HFFc6 (cell line): ENCODE results near the gene RIMS4. TPM values are rescaled to one million over a fixed set of nuclear protein-coding genes. Genes with fewer than 3 reads are reported as not detected.

Source experiments
- DNase-seq: peaks from one replicate; pipeline ENCODE4 v3.0.0-alpha.2; 2018
- H3K27ac Mint-ChIP-seq: 2 replicates; pipeline ENCODE4 v1.8.0; 2020; ENCODE audit warnings: mild to moderate bottlenecking, mixed read lengths
- H3K27me3 Mint-ChIP-seq: 2 replicates; pipeline ENCODE4 v1.8.0; 2021; ENCODE audit warnings: mild to moderate bottlenecking, moderate library complexity, mixed read lengths; ENCODE audit not compliant: insufficient read depth
- H3K36me3 Mint-ChIP-seq: 2 replicates; pipeline ENCODE4 v1.8.0; 2021; ENCODE audit warnings: low read depth, mixed read lengths
- H3K4me1 Mint-ChIP-seq: 2 replicates; pipeline ENCODE4 v1.8.0; 2020; ENCODE audit warnings: low read depth, mixed read lengths
- H3K4me3 Mint-ChIP-seq: 2 replicates; pipeline ENCODE4 v1.8.0; 2020; ENCODE audit warnings: mild to moderate bottlenecking, moderate library complexity, mixed read lengths
- H3K9me3 Mint-ChIP-seq: 2 replicates; pipeline ENCODE4 v1.8.0; 2020; ENCODE audit warnings: mild to moderate bottlenecking, mixed read lengths
- total RNA-seq, 6 experiments: library from RNA; stranded (reverse); fragmentation: NEBNext Ultra II Directional; extraction: Animal tissue kit (Norgen Biotek cat#: 25700); gene quantifications; 2 replicates in 1 of 6; 3 replicates in 5 of 6; pipeline ENCODE4 v1.2.3, GENCODE V29; 2021
- TF ChIP-seq, protein P1 (sequence below): fragments of 200-600 bp; sonication (generic); IDR thresholded peaks from 2 replicates; pipeline ENCODE4 v1.5.0; 2021; ENCODE audit warnings: antibody characterized with exemption, mild to moderate bottlenecking

Gene RIMS4
- total RNA-seq, 6 experiments from 2014 or later = not detected

DNA sequence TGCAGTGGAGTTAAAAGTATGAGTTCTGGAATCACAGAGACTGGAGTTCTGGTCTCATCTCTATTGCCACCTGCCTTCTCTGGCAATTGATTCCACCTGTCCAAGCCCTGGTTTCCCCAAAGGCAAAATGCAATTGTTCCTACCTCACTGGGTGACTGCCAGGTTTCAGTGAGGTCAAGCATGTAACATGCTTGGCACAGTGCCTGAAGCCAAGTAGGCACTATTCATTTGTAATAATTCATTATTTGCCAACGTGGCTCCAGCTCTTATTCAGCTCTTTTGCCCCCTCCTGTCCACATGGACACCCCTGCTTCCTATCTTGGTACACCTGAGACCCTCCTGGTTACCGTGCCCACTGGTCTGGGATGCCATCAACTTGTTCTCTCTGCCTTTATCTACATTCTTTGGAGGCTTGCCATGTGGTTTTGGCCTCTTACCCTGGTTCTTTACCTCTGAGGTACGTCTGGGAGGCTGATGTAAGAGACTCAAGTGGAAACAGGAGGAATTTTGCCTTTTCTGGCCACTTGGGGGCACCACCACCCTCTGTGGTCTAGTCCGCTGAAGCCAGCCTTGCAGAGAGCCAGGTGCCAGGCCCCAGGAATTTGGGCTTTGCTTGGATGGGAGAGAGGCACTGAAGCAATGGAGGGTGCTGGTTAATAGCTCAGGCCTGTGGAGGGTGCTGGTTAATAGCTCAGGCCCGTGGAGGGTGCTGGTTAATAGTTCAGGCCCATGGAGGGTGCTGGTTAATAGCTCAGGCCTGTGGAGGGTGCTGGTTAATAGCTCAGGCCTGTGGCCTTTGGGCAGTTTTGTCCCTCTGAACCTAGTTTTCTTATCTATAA lies 63.0 kb downstream of the RIMS4 start:
- H3K9me3 Mint-ChIP-seq = no peaks in the 10 kb centered on the region
- DNase-seq = peak; percentile 47
- H3K27me3 Mint-ChIP-seq = peaks cover 16% of the 10 kb centered on the region
- no peak overlapping the region for H3K4me3 Mint-ChIP-seq
- H3K36me3 Mint-ChIP-seq = no peaks in the 10 kb centered on the region
- peaks cover 6% of the 10 kb centered on the region; the same call in 1 of the 2 replicates for H3K4me1 Mint-ChIP-seq
- TF ChIP-seq, protein P1, sequence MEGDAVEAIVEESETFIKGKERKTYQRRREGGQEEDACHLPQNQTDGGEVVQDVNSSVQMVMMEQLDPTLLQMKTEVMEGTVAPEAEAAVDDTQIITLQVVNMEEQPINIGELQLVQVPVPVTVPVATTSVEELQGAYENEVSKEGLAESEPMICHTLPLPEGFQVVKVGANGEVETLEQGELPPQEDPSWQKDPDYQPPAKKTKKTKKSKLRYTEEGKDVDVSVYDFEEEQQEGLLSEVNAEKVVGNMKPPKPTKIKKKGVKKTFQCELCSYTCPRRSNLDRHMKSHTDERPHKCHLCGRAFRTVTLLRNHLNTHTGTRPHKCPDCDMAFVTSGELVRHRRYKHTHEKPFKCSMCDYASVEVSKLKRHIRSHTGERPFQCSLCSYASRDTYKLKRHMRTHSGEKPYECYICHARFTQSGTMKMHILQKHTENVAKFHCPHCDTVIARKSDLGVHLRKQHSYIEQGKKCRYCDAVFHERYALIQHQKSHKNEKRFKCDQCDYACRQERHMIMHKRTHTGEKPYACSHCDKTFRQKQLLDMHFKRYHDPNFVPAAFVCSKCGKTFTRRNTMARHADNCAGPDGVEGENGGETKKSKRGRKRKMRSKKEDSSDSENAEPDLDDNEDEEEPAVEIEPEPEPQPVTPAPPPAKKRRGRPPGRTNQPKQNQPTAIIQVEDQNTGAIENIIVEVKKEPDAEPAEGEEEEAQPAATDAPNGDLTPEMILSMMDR = peak; percentile 88
- no peak overlapping the region for H3K27ac Mint-ChIP-seq

DNA sequence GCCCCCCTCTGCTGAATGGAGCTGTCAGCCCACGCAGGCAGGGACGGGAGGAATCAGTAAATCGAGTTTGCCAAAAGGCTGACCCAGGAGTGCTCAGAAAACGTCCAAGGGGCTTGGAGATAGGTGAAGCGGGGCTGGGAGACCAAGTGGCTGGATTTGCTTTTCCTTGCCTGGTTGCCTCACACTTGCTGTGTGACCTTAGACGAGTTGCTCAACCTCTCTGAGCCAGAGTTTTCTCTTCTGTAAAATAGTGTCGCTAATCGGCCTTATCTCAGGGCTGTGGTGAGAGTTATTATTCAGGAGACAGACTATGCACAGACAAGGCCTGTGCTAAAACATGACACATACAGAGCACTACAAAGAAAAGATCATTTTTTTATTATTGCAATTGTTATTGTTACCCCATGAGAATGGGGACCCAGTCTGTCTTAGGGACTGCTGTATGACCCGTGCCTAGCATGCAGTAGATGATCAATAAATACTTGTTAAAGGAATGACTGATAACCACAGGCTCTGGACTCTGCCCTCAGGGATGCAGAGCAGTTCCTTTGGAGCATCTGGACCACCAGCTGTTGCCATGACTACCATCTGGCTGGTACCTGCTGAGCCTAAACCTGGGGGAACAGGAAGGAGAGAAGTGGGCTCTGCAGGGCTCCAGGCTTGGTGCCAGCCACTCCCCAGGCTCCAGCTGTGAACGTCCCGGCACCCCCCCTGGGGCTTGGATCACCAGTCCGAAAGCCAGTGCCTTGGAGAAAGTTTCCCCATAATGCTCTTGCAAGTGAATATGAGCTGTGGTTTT lies 63.8 kb downstream of the RIMS4 start:
- no peaks in the 10 kb centered on the region for H3K36me3 Mint-ChIP-seq
- TF ChIP-seq, protein P1 = no peak
- H3K9me3 Mint-ChIP-seq = no peaks in the 10 kb centered on the region
- no peak overlapping the region for H3K27ac Mint-ChIP-seq
- no peak for DNase-seq
- peak overlapping the region; percentile 65 for H3K4me3 Mint-ChIP-seq
- H3K27me3 Mint-ChIP-seq = peaks cover 22% of the 10 kb centered on the region
- peaks cover 6% of the 10 kb centered on the region; the same call in 1 of the 2 replicates for H3K4me1 Mint-ChIP-seq

DNA sequence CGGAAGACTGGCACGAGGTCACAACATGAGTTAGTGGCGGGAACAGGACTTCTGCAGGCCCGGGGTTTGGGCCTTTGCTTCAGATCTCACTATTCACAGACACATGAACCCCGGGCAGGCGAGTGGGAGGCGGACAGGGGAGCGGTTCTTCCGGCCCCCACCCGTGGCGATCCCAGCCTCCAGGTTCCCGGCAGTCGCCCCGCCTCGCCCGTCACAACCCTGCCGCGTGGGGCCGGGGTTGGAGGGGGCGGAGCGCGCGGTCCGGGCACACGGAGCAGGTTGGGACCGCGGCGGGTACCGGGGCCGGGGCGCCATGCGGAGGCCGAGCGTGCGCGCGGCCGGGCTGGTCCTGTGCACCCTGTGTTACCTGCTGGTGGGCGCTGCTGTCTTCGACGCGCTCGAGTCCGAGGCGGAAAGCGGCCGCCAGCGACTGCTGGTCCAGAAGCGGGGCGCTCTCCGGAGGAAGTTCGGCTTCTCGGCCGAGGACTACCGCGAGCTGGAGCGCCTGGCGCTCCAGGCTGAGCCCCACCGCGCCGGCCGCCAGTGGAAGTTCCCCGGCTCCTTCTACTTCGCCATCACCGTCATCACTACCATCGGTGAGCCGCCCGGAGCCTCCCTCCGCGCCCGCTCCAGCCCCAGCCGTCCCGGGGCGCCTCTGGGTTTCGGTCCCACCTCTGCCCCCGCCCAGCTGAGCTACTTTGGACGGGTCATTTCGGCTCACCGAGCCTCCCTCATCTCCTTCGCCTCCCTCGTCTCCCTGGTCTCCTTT lies 64.6 kb downstream of the RIMS4 start, which contains the start of gene KCNK15:
KCNK15 (plus strand) TSS at position 268 of the 769 bp plus-strand sequence; CDS start at position 314, 46 bp downstream.
- Mint-ChIP-seq H3K27ac (no peak within 1 kb of the TSS), H3K4me3 (peak within 1 kb of the TSS; percentile 65), H3K27me3 (peaks cover 26% of the 10 kb centered on the region), H3K9me3 (no peaks in the 10 kb centered on the region), H3K4me1 (peaks cover 6% of the 10 kb centered on the region; the same call in 1 of the 2 replicates), H3K36me3 (no peaks in the 10 kb centered on the region)
- TF ChIP-seq, protein P1 = no peak
- DNase-seq = no peak

DNA sequence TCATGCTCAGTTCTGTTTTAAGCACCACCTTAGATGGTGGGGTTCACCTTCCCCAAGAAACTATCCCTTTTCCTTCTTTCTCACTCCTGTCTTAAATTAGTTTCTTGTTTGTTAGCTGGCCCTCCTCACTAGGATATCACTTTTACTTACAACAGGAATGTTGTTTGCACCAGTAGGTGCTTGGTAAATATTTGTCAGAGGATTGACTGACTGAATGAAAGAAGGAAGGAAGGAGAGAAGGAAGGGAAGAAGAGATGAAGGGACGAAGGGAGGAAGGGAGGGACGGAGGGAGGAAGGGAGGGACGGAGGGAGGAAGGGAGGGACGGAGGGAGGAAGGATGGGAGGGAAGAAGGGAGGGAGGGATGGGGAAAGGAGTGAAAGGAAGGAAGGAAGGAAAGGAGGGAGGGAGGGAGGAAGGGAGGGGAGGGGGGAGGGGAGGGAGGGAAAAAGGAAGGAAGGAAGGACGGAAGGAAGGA lies 65.2 kb downstream of the RIMS4 start:
- Mint-ChIP-seq H3K4me3 (peak overlapping the region; percentile 60), H3K27ac (no peak overlapping the region), H3K36me3 (no peaks in the 10 kb centered on the region), H3K9me3 (no peaks in the 10 kb centered on the region), H3K4me1 (peaks cover 6% of the 10 kb centered on the region; the same call in 1 of the 2 replicates), H3K27me3 (peaks cover 27% of the 10 kb centered on the region)
- no peak for DNase-seq
- TF ChIP-seq, protein P1 = no peak
